ENCODE measurements around the gene SNX2. TPM values are rescaled to one million over a fixed set of nuclear protein-coding genes. Genes with fewer than 3 reads are reported as not detected.

SNX2 gene
- total and polyA plus RNA-seq, 4 donors = 25.5 to 57.0 (median 34.3) TPM

DNA sequence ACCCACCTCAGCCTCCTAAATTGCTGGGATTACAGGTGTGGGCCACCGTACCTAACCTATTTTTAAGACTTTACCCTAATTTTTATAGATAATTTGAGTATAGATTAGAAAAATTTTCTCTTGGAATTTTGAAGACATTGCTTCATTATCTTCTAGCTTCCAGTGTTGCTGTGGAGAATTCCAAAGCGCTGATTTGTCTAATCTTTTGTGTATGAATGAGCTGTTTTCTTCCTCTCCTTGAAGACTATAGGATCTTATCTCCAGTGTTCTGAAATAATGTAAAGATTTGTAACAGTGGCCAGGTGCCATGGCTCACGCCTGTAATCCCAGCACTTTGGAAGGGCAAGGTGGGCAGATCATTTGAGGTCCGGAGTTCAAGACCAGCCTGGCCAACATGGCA lies 64.9 kb downstream of the SNX2 start (continued):
- TF ChIP-seq, protein P1, sequence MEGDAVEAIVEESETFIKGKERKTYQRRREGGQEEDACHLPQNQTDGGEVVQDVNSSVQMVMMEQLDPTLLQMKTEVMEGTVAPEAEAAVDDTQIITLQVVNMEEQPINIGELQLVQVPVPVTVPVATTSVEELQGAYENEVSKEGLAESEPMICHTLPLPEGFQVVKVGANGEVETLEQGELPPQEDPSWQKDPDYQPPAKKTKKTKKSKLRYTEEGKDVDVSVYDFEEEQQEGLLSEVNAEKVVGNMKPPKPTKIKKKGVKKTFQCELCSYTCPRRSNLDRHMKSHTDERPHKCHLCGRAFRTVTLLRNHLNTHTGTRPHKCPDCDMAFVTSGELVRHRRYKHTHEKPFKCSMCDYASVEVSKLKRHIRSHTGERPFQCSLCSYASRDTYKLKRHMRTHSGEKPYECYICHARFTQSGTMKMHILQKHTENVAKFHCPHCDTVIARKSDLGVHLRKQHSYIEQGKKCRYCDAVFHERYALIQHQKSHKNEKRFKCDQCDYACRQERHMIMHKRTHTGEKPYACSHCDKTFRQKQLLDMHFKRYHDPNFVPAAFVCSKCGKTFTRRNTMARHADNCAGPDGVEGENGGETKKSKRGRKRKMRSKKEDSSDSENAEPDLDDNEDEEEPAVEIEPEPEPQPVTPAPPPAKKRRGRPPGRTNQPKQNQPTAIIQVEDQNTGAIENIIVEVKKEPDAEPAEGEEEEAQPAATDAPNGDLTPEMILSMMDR (IDR thresholded peaks at IDR 0.05; ENCODE audit: low read depth, low read length, missing input control) = no peak
- TF ChIP-seq GABPA (IDR thresholded peaks at IDR 0.05 in 1 of 2, conservative IDR thresholded peaks at IDR 0.05 in 1 of 2) (no peak), JUND (IDR thresholded peaks at IDR 0.05) (no peak), SP1 (IDR thresholded peaks at IDR 0.05) (no peak), HNF4G (IDR thresholded peaks at IDR 0.05) (no peak), TAF1 (conservative IDR thresholded peaks at IDR 0.05) (no peak), RXRA (IDR thresholded peaks at IDR 0.05) (no peak)

DNA sequence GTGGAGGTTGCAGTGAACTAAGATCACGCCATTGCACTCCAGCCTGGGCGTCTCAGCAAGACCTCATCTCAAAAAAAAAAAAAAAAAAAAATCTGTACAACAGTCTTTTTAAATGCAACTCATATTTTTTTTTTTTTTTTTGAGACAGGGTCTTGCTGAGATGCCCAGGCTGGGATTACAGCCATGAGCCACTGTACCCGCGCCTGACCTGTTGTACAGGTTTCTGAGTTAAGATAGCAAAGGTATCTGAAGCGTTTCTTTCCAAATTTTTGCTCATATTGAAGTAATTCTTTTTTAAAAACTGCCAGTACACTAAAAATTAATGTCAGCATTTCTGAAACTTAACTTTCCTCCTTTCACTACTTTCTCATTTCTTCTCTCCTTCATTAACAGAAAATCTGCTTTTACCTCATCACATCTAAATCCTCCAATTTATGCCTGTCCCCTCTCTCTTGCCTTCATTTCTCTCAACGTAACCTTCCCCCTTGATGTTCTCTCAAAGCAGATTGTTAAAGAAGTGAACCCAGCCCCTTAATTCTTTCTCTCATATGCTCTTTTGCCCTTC lies 67.2 kb downstream of the SNX2 start:
- no peak for DNase-seq (ENCODE audit: low spot score)
- 97% methylated on average over 6 of the region's 6 CpGs for WGBS
- Histone ChIP-seq H3K27me3 (ENCODE audit: control insufficient read depth in 4 of 4, insufficient read depth in 4 of 4, low read length in 3 of 4) (no peaks in the 10 kb centered on the region), H3K9me3 (ENCODE audit: control insufficient read depth in 4 of 4, low read length in 3 of 4) (no peaks in the 10 kb centered on the region), H3K27ac (ENCODE audit: low read depth in 1 of 2, low read length in 2 of 2) (no peak overlapping the region), H3K9ac (ENCODE audit: low read depth in 1 of 2, low read length in 2 of 2) (no peak overlapping the region), H3K4me1 (ENCODE audit: control insufficient read depth in 4 of 4, insufficient read depth in 4 of 4, low read length in 3 of 4) (peaks cover 0 to 13% (median 7%) of the 10 kb centered on the region in 4 donors), H3K4me3 (ENCODE audit: low read depth in 1 of 3, low read length in 3 of 3) (no peak overlapping the region), H3K36me3 (ENCODE audit: control insufficient read depth in 4 of 4, insufficient read depth in 3 of 4, low read depth in 1 of 4, low read length in 3 of 4) (no peaks in the 10 kb centered on the region)
- no peak for TF ChIP-seq FOXA1 (IDR thresholded peaks at IDR 0.05)
- no peak for TF ChIP-seq TAF1 (conservative IDR thresholded peaks at IDR 0.05)
- TF ChIP-seq, protein P2, sequence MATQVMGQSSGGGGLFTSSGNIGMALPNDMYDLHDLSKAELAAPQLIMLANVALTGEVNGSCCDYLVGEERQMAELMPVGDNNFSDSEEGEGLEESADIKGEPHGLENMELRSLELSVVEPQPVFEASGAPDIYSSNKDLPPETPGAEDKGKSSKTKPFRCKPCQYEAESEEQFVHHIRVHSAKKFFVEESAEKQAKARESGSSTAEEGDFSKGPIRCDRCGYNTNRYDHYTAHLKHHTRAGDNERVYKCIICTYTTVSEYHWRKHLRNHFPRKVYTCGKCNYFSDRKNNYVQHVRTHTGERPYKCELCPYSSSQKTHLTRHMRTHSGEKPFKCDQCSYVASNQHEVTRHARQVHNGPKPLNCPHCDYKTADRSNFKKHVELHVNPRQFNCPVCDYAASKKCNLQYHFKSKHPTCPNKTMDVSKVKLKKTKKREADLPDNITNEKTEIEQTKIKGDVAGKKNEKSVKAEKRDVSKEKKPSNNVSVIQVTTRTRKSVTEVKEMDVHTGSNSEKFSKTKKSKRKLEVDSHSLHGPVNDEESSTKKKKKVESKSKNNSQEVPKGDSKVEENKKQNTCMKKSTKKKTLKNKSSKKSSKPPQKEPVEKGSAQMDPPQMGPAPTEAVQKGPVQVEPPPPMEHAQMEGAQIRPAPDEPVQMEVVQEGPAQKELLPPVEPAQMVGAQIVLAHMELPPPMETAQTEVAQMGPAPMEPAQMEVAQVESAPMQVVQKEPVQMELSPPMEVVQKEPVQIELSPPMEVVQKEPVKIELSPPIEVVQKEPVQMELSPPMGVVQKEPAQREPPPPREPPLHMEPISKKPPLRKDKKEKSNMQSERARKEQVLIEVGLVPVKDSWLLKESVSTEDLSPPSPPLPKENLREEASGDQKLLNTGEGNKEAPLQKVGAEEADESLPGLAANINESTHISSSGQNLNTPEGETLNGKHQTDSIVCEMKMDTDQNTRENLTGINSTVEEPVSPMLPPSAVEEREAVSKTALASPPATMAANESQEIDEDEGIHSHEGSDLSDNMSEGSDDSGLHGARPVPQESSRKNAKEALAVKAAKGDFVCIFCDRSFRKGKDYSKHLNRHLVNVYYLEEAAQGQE (IDR thresholded peaks at IDR 0.05) = no peak
- TF ChIP-seq, protein P1 (IDR thresholded peaks at IDR 0.05; ENCODE audit: low read depth, low read length, missing input control) = no peak
- no peak for TF ChIP-seq NR2F2 (IDR thresholded peaks at IDR 0.05)
- TF ChIP-seq, protein P3, sequence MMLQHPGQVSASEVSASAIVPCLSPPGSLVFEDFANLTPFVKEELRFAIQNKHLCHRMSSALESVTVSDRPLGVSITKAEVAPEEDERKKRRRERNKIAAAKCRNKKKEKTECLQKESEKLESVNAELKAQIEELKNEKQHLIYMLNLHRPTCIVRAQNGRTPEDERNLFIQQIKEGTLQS (IDR thresholded peaks at IDR 0.05) = no peak
- TF ChIP-seq, protein P4, sequence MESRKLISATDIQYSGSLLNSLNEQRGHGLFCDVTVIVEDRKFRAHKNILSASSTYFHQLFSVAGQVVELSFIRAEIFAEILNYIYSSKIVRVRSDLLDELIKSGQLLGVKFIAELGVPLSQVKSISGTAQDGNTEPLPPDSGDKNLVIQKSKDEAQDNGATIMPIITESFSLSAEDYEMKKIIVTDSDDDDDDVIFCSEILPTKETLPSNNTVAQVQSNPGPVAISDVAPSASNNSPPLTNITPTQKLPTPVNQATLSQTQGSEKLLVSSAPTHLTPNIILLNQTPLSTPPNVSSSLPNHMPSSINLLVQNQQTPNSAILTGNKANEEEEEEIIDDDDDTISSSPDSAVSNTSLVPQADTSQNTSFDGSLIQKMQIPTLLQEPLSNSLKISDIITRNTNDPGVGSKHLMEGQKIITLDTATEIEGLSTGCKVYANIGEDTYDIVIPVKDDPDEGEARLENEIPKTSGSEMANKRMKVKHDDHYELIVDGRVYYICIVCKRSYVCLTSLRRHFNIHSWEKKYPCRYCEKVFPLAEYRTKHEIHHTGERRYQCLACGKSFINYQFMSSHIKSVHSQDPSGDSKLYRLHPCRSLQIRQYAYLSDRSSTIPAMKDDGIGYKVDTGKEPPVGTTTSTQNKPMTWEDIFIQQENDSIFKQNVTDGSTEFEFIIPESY (IDR thresholded peaks at IDR 0.05) = no peak
- no peak for TF ChIP-seq SP1 (IDR thresholded peaks at IDR 0.05)
- TF ChIP-seq JUND (IDR thresholded peaks at IDR 0.05) = no peak
- no peak for TF ChIP-seq YY1 (IDR thresholded peaks at IDR 0.05)
- no peak for TF ChIP-seq RXRA (IDR thresholded peaks at IDR 0.05)
- no peak for TF ChIP-seq EGR1 (IDR thresholded peaks at IDR 0.05; ENCODE audit: low read depth in 2 of 2)
- TF ChIP-seq HNF4A (conservative IDR thresholded peaks at IDR 0.05) = no peak
- TF ChIP-seq, protein P5, sequence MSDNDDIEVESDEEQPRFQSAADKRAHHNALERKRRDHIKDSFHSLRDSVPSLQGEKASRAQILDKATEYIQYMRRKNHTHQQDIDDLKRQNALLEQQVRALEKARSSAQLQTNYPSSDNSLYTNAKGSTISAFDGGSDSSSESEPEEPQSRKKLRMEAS (IDR thresholded peaks at IDR 0.05) = no peak
